GM12892 (cell line): ENCODE results near the gene PRSS2.

Experiments used
- DNase-seq: peaks from one replicate; pipeline ENCODE4 v3.0.0; 2011; ENCODE audit not compliant: insufficient read length
- FAIRE-seq: peaks from 2 replicates; lab custom pipeline; 2011; peaks lifted over from hg19 to GRCh38; lab: Jason Lieb, UNC
- POLR2A ChIP-seq: IDR thresholded peaks from 2 replicates; pipeline ENCODE4 v1.6.1; 2011; ENCODE audit warnings: low read depth, low read length, control low read depth
- POLR2AphosphoS5 ChIP-seq: IDR thresholded peaks from 2 replicates; pipeline ENCODE4 v1.6.1; 2011; ENCODE audit warnings: low read depth, low read length, control low read depth
- TAF1 ChIP-seq: IDR thresholded peaks from 2 replicates; pipeline ENCODE4 v1.6.1; 2011; ENCODE audit warnings: low read depth, mild to moderate bottlenecking, control low read depth, low read length, borderline replicate concordance

Gene PRSS2

GRCh38 chr7:142811154-142811737 is 40.5 kb downstream of the PRSS2 start:
- peak; percentile 87 for FAIRE-seq
- DNase-seq, result no peak
- no peak for TF ChIP-seq POLR2A
- TF ChIP-seq TAF1, result no peak
- no peak for TF ChIP-seq POLR2AphosphoS5

DNA sequence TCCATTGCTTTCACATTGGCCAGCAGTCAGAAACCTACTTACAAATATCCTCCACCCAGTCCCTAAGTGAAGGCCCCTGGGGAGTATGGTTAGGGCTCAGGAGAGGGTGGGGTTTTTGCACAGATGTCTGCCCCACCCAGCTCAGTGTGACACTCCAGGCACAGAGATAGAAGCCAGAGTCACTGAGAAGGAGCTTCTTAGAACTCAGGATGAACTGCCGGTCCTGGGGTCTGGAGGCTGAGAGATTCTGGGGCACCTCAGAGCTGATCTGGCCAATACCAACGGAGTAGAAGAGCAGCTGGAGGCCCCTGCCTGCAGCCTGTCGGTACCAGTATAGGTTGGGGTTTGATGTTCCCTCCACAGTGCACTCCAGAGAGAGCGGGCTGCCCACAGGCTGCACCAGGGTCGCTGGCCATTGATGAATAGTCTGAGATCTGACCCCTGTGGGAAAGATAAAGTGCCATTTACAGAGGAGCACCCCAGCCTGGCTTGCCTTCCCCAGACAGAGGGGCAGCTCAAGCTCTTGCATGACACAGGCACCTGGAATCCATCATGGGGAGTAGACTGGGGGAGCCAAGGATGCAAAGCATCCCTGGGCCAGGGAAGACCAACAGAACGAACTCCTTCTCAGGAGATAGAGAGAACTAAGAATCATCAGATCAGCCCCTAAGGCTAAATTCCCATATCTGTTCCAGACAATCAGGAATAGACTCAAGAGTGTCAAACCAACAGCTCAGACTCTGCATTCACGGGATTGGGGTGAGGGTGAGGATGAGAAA is 41.9 kb downstream of the PRSS2 start:
- DNase-seq (no peak), FAIRE-seq (no peak)
- no peak for TF ChIP-seq TAF1
- TF ChIP-seq POLR2A, result no peak
- no peak for TF ChIP-seq POLR2AphosphoS5

- DNase-seq (no peak), FAIRE-seq (no peak)
- no peak for TF ChIP-seq POLR2A
- no peak for TF ChIP-seq TAF1
- no peak for TF ChIP-seq POLR2AphosphoS5
These were observed 42.5 kb downstream of the PRSS2 start for GRCh38 chr7:142813226-142813625.

DNA sequence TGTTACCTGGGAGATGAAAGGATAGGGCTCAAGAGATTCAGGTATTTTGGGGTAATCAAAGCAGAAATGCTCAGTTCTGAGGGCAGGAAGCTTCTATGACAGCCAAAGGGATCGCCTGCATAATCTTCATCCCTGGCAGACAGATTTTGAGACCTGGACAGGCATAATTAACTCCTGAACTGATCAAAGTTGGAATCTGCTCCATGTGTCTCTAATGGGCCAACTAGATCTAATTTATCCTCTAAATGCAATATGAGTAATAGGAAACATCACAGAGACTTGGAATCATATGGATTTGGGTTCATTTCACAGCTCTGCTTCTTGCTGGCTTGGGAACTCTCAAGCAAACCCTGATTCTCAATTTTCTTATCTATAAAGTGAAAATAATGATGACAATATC is 42.9 kb downstream of the PRSS2 start:
- no peak for DNase-seq
- FAIRE-seq, result no peak
- no peak for TF ChIP-seq POLR2AphosphoS5
- TF ChIP-seq TAF1, result no peak
- TF ChIP-seq POLR2A, result no peak

DNA sequence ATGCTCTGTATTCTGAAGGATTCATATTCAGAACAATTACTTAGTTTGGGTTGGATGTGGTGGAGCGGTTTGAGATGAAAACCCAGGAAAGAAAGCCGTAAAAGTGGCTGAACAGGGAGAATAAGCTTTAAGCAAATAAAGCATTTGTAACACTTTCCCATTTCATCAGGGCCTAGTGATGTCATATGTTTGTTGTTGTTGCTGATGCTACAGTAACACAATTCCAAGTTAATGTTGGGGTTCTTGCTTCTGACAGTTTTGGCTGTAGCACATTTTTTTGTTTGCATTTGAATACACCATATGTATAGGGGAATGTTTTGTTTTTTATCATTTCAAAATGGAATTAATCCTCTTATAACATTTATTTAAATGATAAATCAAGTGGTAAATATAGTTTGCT is 43.7 kb downstream of the PRSS2 start:
- TF ChIP-seq POLR2A, result no peak
- no peak for TF ChIP-seq POLR2AphosphoS5
- no peak for TF ChIP-seq TAF1
- DNase-seq (no peak), FAIRE-seq (no peak)

DNA sequence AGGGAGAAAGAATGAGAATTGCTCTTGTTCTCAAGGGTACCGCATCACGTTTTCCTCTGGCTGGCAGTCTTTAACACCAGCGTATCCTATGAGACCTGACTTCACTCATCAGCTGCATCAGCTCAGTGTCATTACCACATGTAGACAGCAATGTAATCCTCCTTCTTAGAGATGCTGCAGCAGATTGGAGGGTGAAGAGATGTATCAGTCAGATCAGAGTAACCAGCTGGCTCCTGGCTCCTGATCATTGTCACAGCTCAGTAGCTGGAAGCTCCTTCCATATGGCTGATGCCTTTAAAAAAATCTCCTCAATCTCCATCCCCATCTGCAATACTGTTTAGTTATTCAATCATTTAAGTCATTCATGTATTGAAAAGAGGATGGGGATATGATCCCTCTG is 44.4 kb downstream of the PRSS2 start:
- DNase-seq, result no peak
- TF ChIP-seq POLR2A (no peak), POLR2AphosphoS5 (no peak), TAF1 (no peak)
- no peak for FAIRE-seq

DNA sequence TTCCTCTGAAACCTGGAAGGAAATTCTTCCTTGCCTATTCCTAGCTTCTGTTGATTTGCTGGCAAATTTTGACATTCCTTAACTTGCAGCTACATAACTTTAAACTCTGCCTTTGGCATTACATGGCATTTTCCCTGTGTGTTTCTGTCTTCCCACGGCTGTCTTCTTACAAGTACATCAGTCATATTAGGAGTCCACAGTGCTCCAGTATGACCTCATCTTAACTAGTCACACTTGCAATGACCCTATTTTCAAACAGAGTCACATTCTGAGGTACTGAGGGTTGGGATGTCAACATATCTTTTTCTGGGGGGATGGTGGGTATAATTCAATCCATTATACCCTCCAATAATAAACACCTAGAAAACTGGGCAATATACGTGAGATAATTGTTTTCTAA is 46.7 kb downstream of the PRSS2 start:
- FAIRE-seq (no peak), DNase-seq (no peak)
- TF ChIP-seq POLR2A, result no peak
- TF ChIP-seq POLR2AphosphoS5, result no peak
- no peak for TF ChIP-seq TAF1

DNA sequence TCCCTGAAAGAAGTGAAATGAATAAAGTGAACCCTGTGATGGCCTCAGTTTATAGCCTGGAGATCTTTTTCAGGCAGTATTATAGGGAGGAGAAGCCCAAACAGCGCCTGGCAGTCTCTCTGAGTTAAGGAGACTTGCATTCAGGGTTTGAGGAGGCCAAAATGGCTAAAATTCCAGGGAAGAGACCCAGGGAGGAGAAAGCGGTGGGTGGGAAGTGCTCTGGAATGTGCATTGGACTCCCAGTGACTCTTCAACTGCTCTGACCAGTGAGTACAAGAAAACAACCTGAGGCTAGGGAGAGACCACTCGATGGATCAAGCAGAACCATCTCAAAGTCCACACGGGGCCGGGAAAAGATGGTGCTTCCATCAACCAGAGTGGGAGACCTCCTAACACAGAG is 48.8 kb downstream of the PRSS2 start:
- DNase-seq (no peak), FAIRE-seq (no peak)
- TF ChIP-seq POLR2A (no peak), POLR2AphosphoS5 (no peak), TAF1 (no peak)

DNA sequence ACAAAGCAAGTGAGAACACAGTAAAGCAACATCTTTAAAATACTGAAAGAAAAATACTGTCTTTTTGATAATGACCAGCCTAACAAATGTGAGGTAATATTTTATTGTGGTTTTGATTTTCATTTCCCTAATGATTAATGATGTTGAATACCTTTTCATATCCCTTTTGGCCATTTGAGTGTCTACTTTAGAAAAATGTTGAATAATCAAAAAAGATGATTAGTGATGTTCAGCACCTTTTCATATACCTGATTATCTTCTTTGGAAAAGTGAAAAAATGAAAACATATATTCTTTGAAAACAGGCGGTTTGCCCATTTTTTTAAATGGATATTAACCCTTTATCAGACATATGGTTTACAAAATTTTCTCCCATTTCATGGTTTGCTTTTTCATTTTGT is 51.9 kb downstream of the PRSS2 start:
- no peak for FAIRE-seq
- DNase-seq, result no peak
- TF ChIP-seq POLR2AphosphoS5 (no peak), POLR2A (no peak), TAF1 (no peak)
